NK-92 (cell line): ENCODE results near the gene SLC30A3.
"Not testable (repeated sequence)": the region's sequence is repeated elsewhere in the genome, so short reads cannot be mapped to it uniquely, and the experiment has no call there.

Source experiments
- DNase-seq: peaks from one replicate; lab custom pipeline; 2025; ENCODE audit not compliant: unreplicated experiment; lab: John Stamatoyannopoulos, UW

SLC30A3 gene

DNA sequence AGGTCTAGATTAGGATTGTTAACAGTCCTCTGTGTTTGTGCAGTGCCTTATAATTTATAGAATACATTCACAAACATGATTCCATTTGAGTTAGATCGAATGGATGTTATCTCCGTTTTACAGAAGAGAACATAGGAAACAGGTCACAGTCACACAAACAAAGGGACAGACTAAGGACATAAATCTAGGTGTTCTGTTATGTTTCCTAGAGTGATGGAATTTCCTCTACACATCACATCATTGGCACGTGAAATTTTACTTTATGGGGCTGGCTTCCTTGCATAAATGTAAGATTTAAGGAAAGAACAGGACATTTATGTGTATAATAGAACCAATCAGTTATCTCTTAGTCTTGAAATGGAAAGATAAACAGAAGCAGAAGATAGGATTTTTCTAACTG lies 25.8 kb upstream of the SLC30A3 start:
- no peak for DNase-seq

GRCh38 chr2:27285481-27285880 lies 22.6 kb upstream of the SLC30A3 start:
- no peak for DNase-seq

DNA sequence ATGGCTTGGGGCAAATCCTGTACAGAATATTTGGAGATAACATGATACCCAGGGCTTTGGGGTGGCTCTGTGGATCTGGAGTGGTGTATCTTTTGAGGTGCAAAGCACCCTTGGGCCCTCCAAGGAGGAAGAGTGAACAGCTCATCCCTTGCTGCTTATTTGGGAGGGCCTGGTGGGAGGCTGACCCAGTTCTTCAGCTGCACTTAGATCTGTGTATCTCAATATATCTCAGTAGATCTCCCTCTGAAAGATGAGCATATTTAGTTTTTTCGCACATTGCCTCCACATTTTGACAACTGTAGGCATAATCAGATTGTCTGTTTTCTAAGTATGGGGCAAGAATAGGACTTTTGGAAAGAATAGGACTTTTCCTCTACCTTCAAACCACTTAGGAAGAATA lies 22.1 kb upstream of the SLC30A3 start:
- DNase-seq, result no peak

GRCh38 chr2:27282892-27283291 lies 20.0 kb upstream of the SLC30A3 start:
- no peak for DNase-seq

GRCh38 chr2:27281855-27282559 lies 19.2 kb upstream of the SLC30A3 start, which contains the start of gene TRIM54:
TRIM54 (plus strand) TSS chr2:27282429; CDS start chr2:27282732, 303 bp downstream.
- no peak for DNase-seq

- DNase-seq, result no peak
Observed at GRCh38 chr2:27281442-27281841, 18.6 kb upstream of the SLC30A3 start.

GRCh38 chr2:27280826-27281225 lies 18.0 kb upstream of the SLC30A3 start:
- no peak for DNase-seq

GRCh38 chr2:27278010-27278409 lies 15.2 kb upstream of the SLC30A3 start:
- no peak for DNase-seq

DNA sequence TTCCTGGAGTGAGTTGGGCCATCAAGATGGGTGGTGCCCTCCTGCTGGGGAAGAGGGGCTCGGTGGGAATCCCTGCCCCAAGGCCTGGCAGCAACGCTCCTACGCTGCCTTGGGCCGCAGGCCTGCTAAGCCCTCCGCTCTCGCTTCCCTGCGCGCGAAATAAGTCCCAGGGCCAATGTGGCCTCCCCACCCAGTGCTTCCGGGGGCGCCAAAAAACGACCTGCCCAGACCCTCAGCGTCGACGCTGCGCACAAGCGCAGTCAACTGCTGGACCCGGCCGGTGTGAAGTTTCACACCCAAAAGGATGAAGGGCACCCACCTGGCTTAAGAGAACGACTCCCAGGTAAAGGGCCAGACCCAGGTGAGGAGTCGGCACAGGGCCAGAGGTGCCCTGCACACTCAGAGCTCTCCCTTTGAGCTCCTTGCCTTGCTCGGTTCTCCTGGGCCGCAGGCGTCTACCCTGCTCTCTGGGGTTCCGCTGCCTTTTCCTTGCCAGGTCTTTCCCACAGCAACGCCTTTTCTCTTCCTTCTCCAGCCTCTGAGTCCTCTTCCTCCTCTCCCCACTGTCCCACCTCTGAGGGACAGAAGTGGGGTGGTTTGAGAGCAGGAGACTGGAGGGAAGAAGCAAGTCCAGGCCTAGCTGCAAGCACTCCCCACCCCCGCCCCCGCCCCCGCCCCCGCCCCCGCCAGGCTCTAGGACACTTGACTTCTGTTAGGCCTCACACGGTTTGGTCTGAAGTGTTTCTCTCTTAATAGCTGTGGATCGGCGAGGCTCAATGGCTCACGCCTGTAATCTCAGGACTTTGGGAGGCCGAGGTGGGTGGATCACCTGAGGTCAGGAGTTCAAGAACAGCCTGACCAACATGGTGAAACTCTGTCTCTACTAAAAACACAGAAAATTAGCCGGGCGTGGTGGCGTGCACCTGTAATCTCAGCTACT lies 12.6 kb upstream of the SLC30A3 start, which contains the start of gene DNAJC5G:
Gene DNAJC5G (plus strand): TSS at position 223 of the 940 bp plus-strand sequence. CDS start 1,296 bp downstream, outside the sequence.
- no peak for DNase-seq

DNA sequence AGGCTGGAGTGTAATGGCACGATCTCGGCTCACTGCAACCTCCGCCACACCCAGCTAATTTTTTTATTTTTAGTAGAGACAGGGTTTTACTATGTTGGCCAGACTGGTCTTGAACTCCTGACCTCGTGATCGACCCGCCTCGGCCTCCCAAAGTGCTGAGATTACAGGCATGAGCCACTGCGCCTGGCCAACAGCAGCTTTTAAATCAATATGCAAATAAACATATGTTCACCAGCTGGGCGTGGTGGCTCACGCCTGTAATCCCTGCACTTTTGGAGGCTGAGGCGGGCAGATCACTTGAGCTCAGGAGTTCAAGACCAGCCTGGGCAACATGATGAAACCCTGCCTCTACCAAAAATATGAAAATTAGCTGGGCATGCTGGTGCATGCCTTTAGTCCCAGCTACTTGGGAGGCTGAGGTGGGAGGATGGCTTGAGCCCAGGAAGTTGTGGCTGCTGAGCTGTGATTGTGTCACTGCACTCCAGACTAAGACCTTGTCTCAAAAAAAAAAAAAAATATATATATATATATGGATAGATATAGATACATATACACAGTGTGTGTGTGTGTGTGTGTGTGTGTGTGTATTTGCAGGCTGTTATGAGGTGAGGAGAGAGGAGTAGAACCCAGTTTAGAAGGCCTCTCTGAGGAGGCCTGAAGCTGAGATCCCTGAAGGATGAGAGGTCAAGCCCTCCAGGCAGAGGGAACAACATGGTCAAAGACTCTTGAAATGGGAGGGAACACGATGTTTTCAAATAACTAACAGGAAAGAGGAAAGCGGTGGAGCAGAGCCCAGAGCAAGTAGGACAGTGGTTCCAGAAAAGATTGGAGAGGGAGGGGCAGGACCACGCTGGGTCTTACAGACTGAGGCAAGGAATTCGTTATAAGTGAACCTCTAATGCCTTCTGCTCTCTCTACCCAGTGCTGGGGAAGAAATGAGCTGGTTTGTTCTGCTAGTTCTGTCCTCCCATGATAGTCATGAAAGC lies 10.0 kb upstream of the SLC30A3 start:
- not testable (repeated sequence) for DNase-seq

DNA sequence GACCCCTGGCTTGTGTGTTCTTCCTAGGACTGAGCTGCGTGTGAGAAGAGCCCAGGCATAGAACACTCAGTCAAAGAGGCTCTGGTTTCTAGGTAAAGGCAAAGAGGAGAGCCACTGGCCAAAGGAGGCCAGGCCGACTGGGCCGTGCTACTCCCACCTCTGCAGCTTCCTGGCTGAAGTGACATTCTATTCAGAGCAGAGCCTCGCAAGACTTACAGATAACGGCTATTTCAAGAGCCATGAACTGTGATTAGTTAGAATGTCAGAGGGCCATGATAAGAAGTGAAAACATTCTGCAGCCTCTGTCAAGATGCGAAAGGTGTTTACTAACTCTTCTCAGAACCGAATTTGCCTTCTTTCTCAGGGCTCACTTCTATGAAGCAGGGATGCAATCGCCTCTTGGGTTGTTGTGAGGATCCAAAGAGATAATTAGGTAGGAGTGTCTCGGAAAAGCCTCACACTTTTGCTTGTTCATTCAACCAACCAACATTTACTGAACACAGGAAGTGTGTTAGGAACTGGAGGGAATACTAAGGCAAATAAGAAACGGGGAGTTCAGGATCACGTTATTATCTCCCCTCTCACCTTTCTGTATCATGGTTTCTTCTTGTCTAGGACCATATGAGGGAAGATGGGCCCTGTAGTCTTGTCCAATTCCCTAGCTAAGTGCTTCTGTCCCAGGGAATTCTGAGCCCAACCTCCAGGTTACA lies 8.9 kb upstream of the SLC30A3 start:
- DNase-seq, result no peak

GRCh38 chr2:27270670-27271069 lies 7.8 kb upstream of the SLC30A3 start:
- no peak for DNase-seq

DNA sequence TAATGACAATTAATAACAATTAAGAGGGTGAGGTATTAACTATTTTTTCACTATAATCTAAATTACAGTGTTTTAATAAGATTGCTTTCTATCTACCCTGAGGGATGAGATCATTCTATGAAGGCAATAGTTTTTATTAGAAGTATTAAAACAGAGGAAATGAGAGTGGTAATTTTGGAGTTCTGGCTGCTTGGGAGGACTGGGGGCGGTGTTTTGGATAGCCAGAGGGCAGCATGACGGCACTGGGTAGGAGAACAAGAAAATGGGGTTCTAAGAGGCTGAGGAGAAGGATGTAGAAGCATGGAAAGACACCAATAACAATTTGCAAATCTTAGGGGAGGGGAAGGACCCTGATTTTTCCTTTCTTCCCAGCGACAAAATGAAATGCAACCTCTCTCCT lies 7.3 kb upstream of the SLC30A3 start:
- DNase-seq, result no peak

GRCh38 chr2:27268296-27268695 lies 5.4 kb upstream of the SLC30A3 start:
- not testable (repeated sequence) for DNase-seq

DNA sequence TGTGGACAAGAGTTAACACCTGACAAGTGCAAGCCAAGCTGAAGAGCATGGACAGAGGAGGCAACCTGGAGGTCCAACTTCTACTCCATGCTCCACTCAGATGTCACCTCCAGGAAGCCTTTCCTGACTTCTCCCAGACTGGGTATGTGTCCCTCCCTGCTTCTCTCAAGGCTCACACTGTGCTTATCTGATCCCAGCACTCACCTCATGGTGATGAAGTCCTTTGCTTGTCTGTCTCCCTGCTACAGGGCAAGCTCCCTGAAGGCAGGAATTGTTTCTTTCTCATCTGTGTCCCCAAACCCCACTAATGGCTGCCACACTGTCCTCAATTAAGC lies 2.7 kb upstream of the SLC30A3 start:
- no peak for DNase-seq

GRCh38 chr2:27264753-27265535 lies 2.1 kb upstream of the SLC30A3 start:
- DNase-seq, result no peak

GRCh38 chr2:27264253-27264752 lies 1.5 kb upstream of the SLC30A3 start:
- no peak for DNase-seq

DNA sequence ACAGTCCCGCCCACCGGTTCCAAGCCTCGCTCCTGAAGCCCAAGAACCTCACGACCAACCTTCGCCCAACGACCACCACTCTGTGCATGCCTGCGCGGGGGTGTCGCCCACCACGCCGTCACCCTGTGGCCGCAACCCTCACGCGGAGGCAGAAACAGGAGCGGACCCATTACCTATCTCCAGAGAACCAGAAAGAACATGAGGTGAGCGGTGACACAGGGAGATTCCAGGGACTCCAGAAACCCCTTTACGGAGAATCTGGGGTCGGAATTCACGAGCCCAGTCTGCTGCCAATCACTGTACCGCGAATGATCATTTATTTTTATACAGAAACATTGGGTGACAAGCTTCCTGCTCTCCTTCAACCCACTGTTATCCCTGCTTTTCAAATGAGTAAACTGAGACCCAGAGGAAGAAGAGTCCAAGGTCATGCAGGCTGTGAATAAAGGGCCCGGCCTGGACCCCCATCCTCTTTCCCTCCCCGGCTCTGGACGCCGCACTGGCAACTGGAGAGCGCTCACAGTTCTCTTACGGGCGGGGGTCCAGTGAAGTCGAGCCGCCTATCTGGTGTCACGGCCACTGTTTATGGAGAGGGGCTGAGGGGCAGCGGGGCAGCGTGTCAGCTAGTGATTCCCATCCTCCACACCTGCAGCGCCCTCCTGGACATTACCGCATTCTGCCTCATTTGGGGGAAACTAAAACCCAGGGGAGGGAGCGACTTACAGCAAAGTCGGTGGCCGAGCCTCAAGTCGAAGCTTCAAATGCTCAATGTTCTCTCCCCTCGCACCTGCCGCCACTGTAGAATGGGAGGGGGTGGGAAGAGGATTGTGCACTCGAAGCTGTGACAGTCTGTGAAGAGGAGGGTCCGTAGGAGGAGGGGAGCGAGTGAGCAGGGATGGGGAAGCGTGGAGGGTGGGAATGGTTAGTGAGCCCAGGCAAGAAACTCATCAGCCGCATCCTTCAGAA lies 723 bp upstream of the SLC30A3 start:
- DNase-seq, result no peak
